SK-N-SH treated with all-trans-retinoic acid at 6 μM for 48 hours (cell line): ENCODE measurements around the gene MCUB.
"Not testable (repeated sequence)": the region's sequence is repeated elsewhere in the genome, so short reads cannot be mapped to it uniquely, and the experiment has no call there.

Source experiments
- ATAC-seq: fragments of 200-7000 bp; cut with Tn5 transposase; 3 replicates; pipeline ENCODE4 v1.9.1; 2020; ENCODE audit warnings: mild to moderate bottlenecking, moderate library complexity
- ARNTL ChIP-seq: fragments of 450-650 bp; formaldehyde crosslinking; IDR thresholded peaks from 2 replicates; pipeline ENCODE4 v1.5.0; 2020; ENCODE audit warnings: low read depth, mild to moderate bottlenecking, moderate library complexity, borderline replicate concordance
- CREB5 ChIP-seq: fragments of 250-450 bp; sonication (Bioruptor Pico); IDR thresholded peaks from 2 replicates; pipeline ENCODE4 v1.5.1; 2020; ENCODE audit warnings: low read depth, mild to moderate bottlenecking, moderate library complexity
- CSDC2 ChIP-seq: fragments of 250-450 bp; sonication (Bioruptor Pico); IDR thresholded peaks from 2 replicates; pipeline ENCODE4 v1.5.0; 2020; ENCODE audit warnings: mild to moderate bottlenecking, moderate library complexity
- CSRNP3 ChIP-seq: fragments of 250-450 bp; sonication (Bioruptor Pico); IDR thresholded peaks from 2 replicates; pipeline ENCODE4 v1.5.1; 2021; ENCODE audit warnings: mild to moderate bottlenecking, moderate library complexity
- GLIS3 ChIP-seq: fragments of 250-450 bp; sonication (Bioruptor Pico); IDR thresholded peaks from 2 replicates; pipeline ENCODE4 v1.5.0; 2020; ENCODE audit warnings: mild to moderate bottlenecking, moderate library complexity
- ISL1 ChIP-seq: fragments of 250-450 bp; sonication (Bioruptor Pico); IDR thresholded peaks from 2 replicates; pipeline ENCODE4 v2.1.2; 2022; ENCODE audit warnings: mild to moderate bottlenecking, moderate library complexity
- OSR1 ChIP-seq: fragments of 250-450 bp; sonication (Bioruptor Pico); IDR thresholded peaks from 2 replicates; pipeline ENCODE4 v1.8.0; 2022; ENCODE audit warnings: moderate library complexity, mild to moderate bottlenecking, inconsistent platforms
- PATZ1 ChIP-seq: fragments of 250-450 bp; sonication (Bioruptor Pico); IDR thresholded peaks from 2 replicates; pipeline ENCODE4 v1.8.0; 2020; ENCODE audit warnings: mild to moderate bottlenecking, moderate library complexity, borderline replicate concordance
- PPARA ChIP-seq: fragments of 250-450 bp; sonication (Bioruptor Pico); IDR thresholded peaks from 2 replicates; pipeline ENCODE4 v1.5.0; 2020; ENCODE audit warnings: mild to moderate bottlenecking, borderline replicate concordance
- RARB ChIP-seq: fragments of 250-450 bp; sonication (Bioruptor Pico); IDR thresholded peaks from 2 replicates; pipeline ENCODE4 v1.8.0; 2021; ENCODE audit warnings: mild to moderate bottlenecking, moderate library complexity
- SNAI2 ChIP-seq: fragments of 250-450 bp; sonication (Bioruptor Pico); IDR thresholded peaks from 2 replicates; pipeline ENCODE4 v1.5.0; 2020; ENCODE audit warnings: mild to moderate bottlenecking, moderate library complexity
- TCF4 ChIP-seq: fragments of 250-450 bp; sonication (Bioruptor Pico); IDR thresholded peaks from 2 replicates; pipeline ENCODE4 v1.8.0; 2021; ENCODE audit warnings: mild to moderate bottlenecking, moderate library complexity, borderline replicate concordance
- TOX ChIP-seq: fragments of 250-450 bp; sonication (Bioruptor Pico); IDR thresholded peaks from 2 replicates; pipeline ENCODE4 v1.8.0; 2021; ENCODE audit warnings: mild to moderate bottlenecking, moderate library complexity, borderline replicate concordance
- TSHZ2 ChIP-seq: fragments of 250-450 bp; sonication (Bioruptor Pico); IDR thresholded peaks from 2 replicates; pipeline ENCODE4 v1.5.0; 2020; ENCODE audit warnings: mild to moderate bottlenecking, moderate library complexity
- ZFP3 ChIP-seq: fragments of 250-450 bp; sonication (Bioruptor Pico); IDR thresholded peaks from 2 replicates; pipeline ENCODE4 v1.5.0; 2020; ENCODE audit warnings: mild to moderate bottlenecking, moderate library complexity
- ZFP30 ChIP-seq: fragments of 450-650 bp; formaldehyde crosslinking; IDR thresholded peaks from 2 replicates; pipeline ENCODE4 v1.5.0; 2022; ENCODE audit warnings: mild to moderate bottlenecking, moderate library complexity
- ZNF565 ChIP-seq: fragments of 450-650 bp; formaldehyde crosslinking; conservative IDR thresholded peaks from 2 replicates; pipeline ENCODE4 v1.5.0; 2020; ENCODE audit warnings: low read depth, mild to moderate bottlenecking, moderate library complexity
- ZNF70 ChIP-seq: fragments of 450-650 bp; formaldehyde crosslinking; IDR thresholded peaks from 2 replicates; pipeline ENCODE4 v1.5.0; 2020; ENCODE audit warnings: mild to moderate bottlenecking, moderate library complexity
- ZNF8 ChIP-seq: fragments of 450-650 bp; formaldehyde crosslinking; IDR thresholded peaks from 2 replicates; pipeline ENCODE4 v1.5.0; 2020; ENCODE audit warnings: mild to moderate bottlenecking, moderate library complexity

Gene MCUB

GRCh38 chr4:109590905-109591304 is 30.9 kb downstream of the MCUB start (continued):
- TF ChIP-seq ARNTL (CRISPR knock-in tag) (no peak), CSDC2 (CRISPR knock-in tag) (no peak), ZFP30 (CRISPR knock-in tag) (no peak), RARB (CRISPR knock-in tag) (no peak), PATZ1 (CRISPR knock-in tag) (no peak), ZNF70 (CRISPR knock-in tag) (no peak), ZNF565 (CRISPR knock-in tag) (no peak)

GRCh38 chr4:109592367-109592766 is 32.3 kb downstream of the MCUB start:
- ATAC-seq, result no peak
- TF ChIP-seq ISL1 (CRISPR knock-in tag) (no peak), ZNF8 (CRISPR knock-in tag) (no peak), OSR1 (CRISPR knock-in tag) (no peak), ZNF565 (CRISPR knock-in tag) (no peak), PPARA (CRISPR knock-in tag) (no peak), CSRNP3 (no peak), ZFP3 (CRISPR knock-in tag) (no peak), TCF4 (CRISPR knock-in tag) (no peak), ARNTL (CRISPR knock-in tag) (no peak), GLIS3 (no peak), ZNF70 (CRISPR knock-in tag) (no peak), CREB5 (CRISPR knock-in tag) (no peak), PATZ1 (CRISPR knock-in tag) (no peak), CSDC2 (CRISPR knock-in tag) (no peak), TSHZ2 (CRISPR knock-in tag) (no peak), ZFP30 (CRISPR knock-in tag) (no peak), SNAI2 (CRISPR knock-in tag) (no peak), TOX (no peak)

GRCh38 chr4:109595123-109595522 is 35.1 kb downstream of the MCUB start:
- ATAC-seq, result not testable (repeated sequence)

- ATAC-seq, result not testable (repeated sequence)
Observed at GRCh38 chr4:109596420-109597085, 36.5 kb downstream of the MCUB start.
